ENCODE measurements around the gene WDR48.

WDR48 gene

GRCh38 chr3:39124876-39125840 lies 73.3 kb downstream of the WDR48 start:
- DNase-seq (ENCODE audit: low spot score): no peak

- no peak for DNase-seq (ENCODE audit: low spot score)
Measured at GRCh38 chr3:39125841-39126500, 74.2 kb downstream of the WDR48 start.

- peak; percentile 56 for DNase-seq (ENCODE audit: low spot score)
Measured at GRCh38 chr3:39126532-39127071, 74.8 kb downstream of the WDR48 start.

GRCh38 chr3:39127269-39127907 lies 75.6 kb downstream of the WDR48 start:
- DNase-seq (ENCODE audit: low spot score): no peak

GRCh38 chr3:39127908-39128304 lies 76.1 kb downstream of the WDR48 start:
- no peak for DNase-seq (ENCODE audit: low spot score)

- DNase-seq (ENCODE audit: low spot score): no peak
Measured at GRCh38 chr3:39128951-39129350, 77.1 kb downstream of the WDR48 start.

GRCh38 chr3:39130026-39130425 lies 78.2 kb downstream of the WDR48 start:
- no peak for DNase-seq (ENCODE audit: low spot score)

GRCh38 chr3:39130693-39131265 lies 79.0 kb downstream of the WDR48 start:
- DNase-seq (ENCODE audit: low spot score): no peak

- no peak for DNase-seq (ENCODE audit: low spot score)
Measured at GRCh38 chr3:39132096-39133092, 80.6 kb downstream of the WDR48 start.

- no peak for DNase-seq (ENCODE audit: low spot score)
Measured at GRCh38 chr3:39133093-39133490, 81.3 kb downstream of the WDR48 start.

GRCh38 chr3:39133822-39134221 lies 82.0 kb downstream of the WDR48 start:
- DNase-seq (ENCODE audit: low spot score): no peak

GRCh38 chr3:39134305-39134704 lies 82.5 kb downstream of the WDR48 start:
- DNase-seq (ENCODE audit: low spot score): no peak

GRCh38 chr3:39135170-39135805 lies 83.5 kb downstream of the WDR48 start:
- no peak for DNase-seq (ENCODE audit: low spot score)

- no peak for DNase-seq (ENCODE audit: low spot score)
Measured at GRCh38 chr3:39136533-39137434, 85.0 kb downstream of the WDR48 start.

GRCh38 chr3:39137435-39137936 lies 85.7 kb downstream of the WDR48 start:
- DNase-seq (ENCODE audit: low spot score): no peak

- no peak for DNase-seq (ENCODE audit: low spot score)
Measured at GRCh38 chr3:39137991-39138803, 86.4 kb downstream of the WDR48 start.

GRCh38 chr3:39138804-39139415 lies 87.1 kb downstream of the WDR48 start:
- DNase-seq (ENCODE audit: low spot score): no peak

- no peak for DNase-seq (ENCODE audit: low spot score)
Measured at GRCh38 chr3:39139442-39139841, 87.6 kb downstream of the WDR48 start.
